Trophoblast cell (in vitro differentiated cells and primary cell): Measurements from ENCODE around the gene COL23A1.

Experiments used
- DNase-seq, 2 donors: peaks; one replicate each; pipeline ENCODE4 v3.0.0-alpha.2; 2016
- H2AFZ ChIP-seq: 2 replicates; pipeline ENCODE4 v1.6.1; 2013; ENCODE audit warnings: low read length, moderate library complexity, mild to moderate bottlenecking; ENCODE audit not compliant: insufficient read depth, poor library complexity
- H2AK5ac ChIP-seq: 2 replicates; pipeline ENCODE4 v1.6.1; 2013; ENCODE audit warnings: mild to moderate bottlenecking, low read length
- H2BK120ac ChIP-seq: 2 replicates; pipeline ENCODE4 v1.6.1; 2013; ENCODE audit warnings: low read length, mild to moderate bottlenecking, moderate library complexity; ENCODE audit not compliant: insufficient read depth, poor library complexity
- H2BK12ac ChIP-seq: 2 replicates; pipeline ENCODE4 v1.6.1; 2013; ENCODE audit warnings: mild to moderate bottlenecking, low read length, moderate library complexity
- H2BK5ac ChIP-seq: 2 replicates; pipeline ENCODE4 v1.6.1; 2013; ENCODE audit warnings: low read length, low read depth, moderate library complexity, mild to moderate bottlenecking; ENCODE audit not compliant: poor library complexity
- H3K14ac ChIP-seq: 2 replicates; pipeline ENCODE4 v1.6.1; 2013; ENCODE audit warnings: mild to moderate bottlenecking, low read length
- H3K18ac ChIP-seq: 2 replicates; pipeline ENCODE4 v1.6.1; 2013; ENCODE audit warnings: mild to moderate bottlenecking, low read length
- H3K23ac ChIP-seq: 2 replicates; pipeline ENCODE4 v1.6.1; 2013; ENCODE audit warnings: low read length
- H3K27ac ChIP-seq: 2 replicates; pipeline ENCODE4 v1.5.1; 2013; ENCODE audit warnings: low read depth, mild to moderate bottlenecking, inconsistent platforms, low read length, moderate library complexity
- H3K27me3 ChIP-seq: 2 replicates; pipeline ENCODE4 v1.6.1; 2013; ENCODE audit warnings: inconsistent platforms, mild to moderate bottlenecking, low read length, moderate library complexity; ENCODE audit not compliant: insufficient read depth
- H3K36me3 ChIP-seq, 2 experiments: 1 replicate in 1 of 2; 2 replicates in 1 of 2; pipeline ENCODE4 v1.6.1; 2013; ENCODE audit warnings: low read length in 2 of 2, mild to moderate bottlenecking in 2 of 2, moderate library complexity in 1 of 2; ENCODE audit not compliant: insufficient read depth in 2 of 2, control insufficient read depth in 1 of 2
- H3K4ac ChIP-seq: 2 replicates; pipeline ENCODE4 v1.6.1; 2013; ENCODE audit warnings: low read depth, mild to moderate bottlenecking, low read length, moderate library complexity
- H3K4me1 ChIP-seq, 2 experiments: 1 replicate in 1 of 2; 2 replicates in 1 of 2; pipeline ENCODE4 v1.6.1; 2013; ENCODE audit warnings: low read length in 2 of 2, mild to moderate bottlenecking in 2 of 2, moderate library complexity in 1 of 2; ENCODE audit not compliant: insufficient read depth in 2 of 2, control insufficient read depth in 1 of 2
- H3K4me2 ChIP-seq: 2 replicates; pipeline ENCODE4 v1.6.1; 2013; ENCODE audit warnings: inconsistent platforms, mild to moderate bottlenecking, low read length, moderate library complexity
- H3K4me3 ChIP-seq: 2 replicates; pipeline ENCODE4 v1.5.1; 2013; ENCODE audit warnings: mild to moderate bottlenecking, low read depth, low read length, inconsistent platforms
- H3K79me1 ChIP-seq: one replicate; pipeline ENCODE4 v1.6.1; 2013; ENCODE audit warnings: low read length
- H3K79me2 ChIP-seq: 2 replicates; pipeline ENCODE4 v1.6.1; 2013; ENCODE audit warnings: low read length, mild to moderate bottlenecking; ENCODE audit not compliant: control insufficient read depth, insufficient read depth, poor library complexity
- H3K9ac ChIP-seq: 2 replicates; pipeline ENCODE4 v1.6.1; 2013; ENCODE audit warnings: mild to moderate bottlenecking, low read length
- H3K9me3 ChIP-seq: 2 replicates; pipeline ENCODE4 v1.6.1; 2013; ENCODE audit warnings: low read depth, mild to moderate bottlenecking, control low read depth, inconsistent platforms, low read length; ENCODE audit not compliant: insufficient read depth
- H4K12ac ChIP-seq: 2 replicates; pipeline ENCODE4 v1.6.1; 2013; ENCODE audit warnings: low read depth, mild to moderate bottlenecking, low read length, moderate library complexity
- H4K8ac ChIP-seq: 2 replicates; pipeline ENCODE4 v1.6.1; 2013; ENCODE audit warnings: low read depth, mild to moderate bottlenecking, low read length, moderate library complexity
- H4K91ac ChIP-seq: one replicate; pipeline ENCODE4 v1.6.1; 2013; ENCODE audit warnings: low read depth, mild to moderate bottlenecking, low read length, moderate library complexity
- WGBS: extraction: QIAGEN DNeasy Blood & Tissue Kit; methylation state at CpG from one replicate; pipeline ENCODE4 v1.1.7; 2013; ENCODE audit warnings: missing lambda C conversion rate; ENCODE audit not compliant: insufficient read length, insufficient coverage; ENCODE audit errors: extremely low coverage; 5-methylcytosine and 5-hydroxymethylcytosine counted together

Gene COL23A1

DNA sequence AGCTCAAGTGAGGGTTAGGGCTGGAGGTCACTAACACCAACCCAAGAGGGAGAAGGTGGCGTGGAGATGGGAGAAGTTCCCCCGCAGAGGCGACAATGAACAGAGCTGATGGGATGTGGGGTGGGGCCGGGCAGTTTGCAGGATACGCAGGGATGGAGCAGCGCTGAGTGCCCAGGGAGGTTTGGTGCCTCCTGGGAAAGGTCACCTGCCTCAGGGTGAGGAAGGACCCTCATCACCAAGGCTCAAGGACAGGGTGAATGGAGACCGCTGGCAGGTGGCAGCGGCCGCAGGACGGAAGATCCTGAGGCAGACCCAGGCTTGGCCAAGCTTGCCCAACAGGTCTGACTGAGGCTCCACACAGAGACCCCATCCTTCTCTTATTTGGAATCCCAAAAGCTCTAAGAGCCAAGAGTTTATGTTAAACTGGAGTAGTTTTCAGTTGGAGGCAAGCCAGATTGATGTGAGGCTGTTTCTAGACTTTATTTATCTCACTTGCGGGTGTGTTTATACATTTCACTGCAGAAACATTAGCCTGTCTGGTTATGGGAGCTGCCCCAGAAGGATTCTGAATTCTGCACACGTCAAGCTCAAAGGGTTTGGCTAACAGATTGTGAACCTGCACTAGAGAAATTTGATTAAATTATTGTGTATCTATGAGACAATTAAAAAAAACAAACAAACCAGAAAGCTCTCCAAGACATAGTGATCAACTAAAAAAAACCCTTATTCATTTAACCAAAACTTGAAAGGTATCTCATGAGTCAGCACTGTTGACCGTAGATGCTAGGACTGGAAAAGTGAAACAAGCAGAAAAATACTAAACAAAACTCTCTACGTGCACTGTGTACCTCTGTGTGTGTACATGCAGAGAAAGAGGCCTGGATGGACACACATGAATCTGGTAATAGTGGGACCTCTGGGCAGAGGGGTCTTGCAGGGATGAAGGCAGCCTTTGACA is 211.4 kb downstream of the COL23A1 start:
- WGBS: no CpG with 5 or more reads among the region's 14 CpGs
- Histone ChIP-seq H2BK5ac (no peak overlapping the region), H3K79me2 (no peaks in the 10 kb centered on the region), H4K8ac (no peak overlapping the region), H2AK5ac (no peak overlapping the region), H4K91ac (no peak overlapping the region), H2BK12ac (no peak overlapping the region), H3K4me2 (no peak overlapping the region), H3K18ac (no peak overlapping the region), H3K23ac (no peak overlapping the region), H4K12ac (no peak overlapping the region), H3K27me3 (no peaks in the 10 kb centered on the region), H3K4me3 (no peak overlapping the region), H3K14ac (no peak overlapping the region), H3K27ac (no peak overlapping the region), H3K36me3 (no peaks in the 10 kb centered on the region), H3K79me1 (no peaks in the 10 kb centered on the region), H2BK120ac (no peak overlapping the region), H2AFZ (no peak overlapping the region), H3K4me1 (no peaks in the 10 kb centered on the region), H3K4ac (no peak overlapping the region), H3K9ac (no peak overlapping the region), H3K9me3 (no peaks in the 10 kb centered on the region)
- no peak for DNase-seq

DNA sequence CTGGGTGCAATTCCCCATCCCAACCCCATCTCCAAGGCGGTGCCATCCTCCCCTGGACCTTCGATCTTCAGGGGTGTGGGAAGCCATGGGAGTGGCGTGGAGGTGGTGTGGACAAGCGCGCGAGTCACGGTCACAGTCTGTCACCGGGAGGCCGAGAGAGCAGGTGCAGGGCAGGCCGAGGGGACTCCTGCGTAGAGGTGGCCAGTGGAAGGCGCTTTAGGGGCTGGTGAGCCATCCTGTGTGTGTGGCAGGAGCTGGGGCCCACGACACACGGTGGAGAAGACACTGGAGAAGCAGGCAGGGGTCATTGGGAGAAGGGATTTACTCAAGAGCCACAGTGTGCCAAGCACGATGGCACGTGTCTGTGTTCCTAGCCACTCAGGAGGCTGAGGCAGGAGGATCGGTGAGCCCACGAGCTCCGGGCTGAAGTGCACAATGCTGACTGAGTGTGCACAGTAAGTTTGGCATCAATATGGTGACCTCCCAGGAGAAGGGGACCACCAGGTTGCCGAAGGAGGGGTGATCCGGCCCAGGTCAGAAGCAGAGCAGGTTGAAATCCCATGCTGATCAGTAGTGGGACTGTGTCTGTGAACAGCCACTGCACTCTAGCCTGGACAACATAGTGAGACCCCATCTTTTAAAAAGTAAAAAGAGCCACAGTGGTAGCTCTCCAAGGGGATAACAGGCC is 212.5 kb downstream of the COL23A1 start:
- H3K79me1 ChIP-seq: no peaks in the 10 kb centered on the region
- no peak overlapping the region for H4K8ac ChIP-seq
- no peak overlapping the region for H3K9ac ChIP-seq
- H3K18ac ChIP-seq: no peak overlapping the region
- no peak overlapping the region for H2BK5ac ChIP-seq
- H2BK12ac ChIP-seq: no peak overlapping the region
- no CpG with 5 or more reads among the region's 21 CpGs for WGBS
- H3K14ac ChIP-seq: no peak overlapping the region
- no peak overlapping the region for H2AK5ac ChIP-seq
- H2AFZ ChIP-seq: no peak overlapping the region
- peaks cover 2% of the 10 kb centered on the region for H3K9me3 ChIP-seq
- H3K79me2 ChIP-seq: no peaks in the 10 kb centered on the region
- H3K27me3 ChIP-seq: no peaks in the 10 kb centered on the region
- no peak overlapping the region for H4K91ac ChIP-seq
- H3K4ac ChIP-seq: no peak overlapping the region
- no peaks in the 10 kb centered on the region for H3K4me1 ChIP-seq
- no peak overlapping the region for H3K4me3 ChIP-seq
- no peak overlapping the region for H3K27ac ChIP-seq
- H4K12ac ChIP-seq: no peak overlapping the region
- H2BK120ac ChIP-seq: no peak overlapping the region
- no peak overlapping the region for H3K4me2 ChIP-seq
- H3K36me3 ChIP-seq: no peaks in the 10 kb centered on the region
- no peak overlapping the region for H3K23ac ChIP-seq
- no peak for DNase-seq

DNA sequence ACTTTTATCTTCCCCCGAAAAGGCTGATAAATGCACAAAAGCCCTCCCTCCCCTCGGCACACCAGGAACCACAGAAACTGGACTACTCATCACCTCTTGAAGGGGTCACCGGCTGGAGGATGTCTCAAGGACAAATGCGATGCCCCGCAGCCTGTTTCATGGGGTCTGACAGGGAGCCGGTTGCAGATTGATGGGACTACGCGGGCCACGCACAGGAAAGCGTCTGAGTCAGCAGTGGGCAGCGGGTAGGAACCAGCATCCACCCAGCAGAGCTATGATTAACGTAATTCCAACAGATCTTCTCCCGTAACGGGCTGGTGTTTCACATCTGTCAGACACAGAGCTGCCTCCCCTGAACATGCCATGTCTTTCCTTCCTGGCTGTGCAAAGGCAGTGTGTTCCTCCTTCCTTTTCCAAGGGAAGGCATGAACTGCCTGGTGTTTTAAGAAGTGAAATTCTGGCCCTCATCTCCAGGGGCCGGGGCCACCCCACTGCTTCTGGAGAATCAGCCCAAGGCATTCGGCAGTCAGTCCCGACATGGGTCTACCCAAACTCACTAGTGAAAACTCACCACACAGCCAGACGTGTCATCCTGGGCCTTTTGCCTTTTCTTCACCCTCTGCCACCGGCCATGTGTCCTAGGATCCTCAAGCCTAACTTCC is 213.1 kb downstream of the COL23A1 start:
- no peaks in the 10 kb centered on the region for H3K4me1 ChIP-seq
- H3K27me3 ChIP-seq: no peaks in the 10 kb centered on the region
- peaks cover 2% of the 10 kb centered on the region for H3K9me3 ChIP-seq
- no peak overlapping the region for H2BK120ac ChIP-seq
- no peak overlapping the region for H3K4me2 ChIP-seq
- no peak overlapping the region for H3K23ac ChIP-seq
- WGBS: no CpG with 5 or more reads among the region's 19 CpGs
- no peak overlapping the region for H2AFZ ChIP-seq
- no peak overlapping the region for H3K14ac ChIP-seq
- H2BK5ac ChIP-seq: no peak overlapping the region
- no peaks in the 10 kb centered on the region for H3K79me1 ChIP-seq
- H4K12ac ChIP-seq: no peak overlapping the region
- no peak overlapping the region for H3K9ac ChIP-seq
- no peak overlapping the region for H3K27ac ChIP-seq
- H2AK5ac ChIP-seq: no peak overlapping the region
- DNase-seq: peak; percentile 40 to 61
- H3K36me3 ChIP-seq: no peaks in the 10 kb centered on the region
- no peak overlapping the region for H4K91ac ChIP-seq
- no peaks in the 10 kb centered on the region for H3K79me2 ChIP-seq
- no peak overlapping the region for H3K4me3 ChIP-seq
- H3K18ac ChIP-seq: no peak overlapping the region
- no peak overlapping the region for H2BK12ac ChIP-seq
- H3K4ac ChIP-seq: no peak overlapping the region
- H4K8ac ChIP-seq: no peak overlapping the region

DNA sequence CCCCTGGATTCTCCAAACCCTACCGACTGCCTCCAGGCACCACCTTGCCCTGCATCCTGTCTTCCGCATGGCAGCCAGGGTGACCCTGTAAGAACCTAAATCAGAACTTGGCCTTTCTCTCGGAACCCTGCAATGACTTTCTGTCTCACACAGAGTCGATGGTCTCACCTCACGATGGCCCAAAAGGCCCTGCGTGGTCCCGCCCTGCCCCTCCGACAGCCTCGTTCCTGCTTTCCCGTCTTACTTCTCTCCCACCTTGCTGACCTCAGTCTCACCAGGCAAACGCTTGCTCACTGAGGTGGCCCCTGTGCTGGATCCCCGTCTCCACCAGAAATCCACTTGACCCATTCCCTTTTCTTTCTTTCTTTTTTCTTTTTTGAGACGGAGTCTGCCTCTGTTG is 214.8 kb downstream of the COL23A1 start:
- Histone ChIP-seq H3K18ac (no peak overlapping the region), H3K4me3 (no peak overlapping the region), H2BK12ac (no peak overlapping the region), H3K79me2 (no peaks in the 10 kb centered on the region), H2BK120ac (no peak overlapping the region), H3K4me2 (no peak overlapping the region), H2BK5ac (no peak overlapping the region), H3K27me3 (no peaks in the 10 kb centered on the region), H2AK5ac (no peak overlapping the region), H3K27ac (no peak overlapping the region), H2AFZ (no peak overlapping the region), H3K79me1 (no peaks in the 10 kb centered on the region), H4K91ac (no peak overlapping the region), H3K14ac (no peak overlapping the region), H4K12ac (no peak overlapping the region), H3K36me3 (no peaks in the 10 kb centered on the region), H3K23ac (no peak overlapping the region), H3K4ac (no peak overlapping the region), H3K9me3 (peaks cover 2% of the 10 kb centered on the region), H3K9ac (no peak overlapping the region), H3K4me1 (no peaks in the 10 kb centered on the region), H4K8ac (no peak overlapping the region)
- no peak for DNase-seq
- WGBS: no CpG with 5 or more reads among the region's 13 CpGs
